ENCODE results near the gene MAST3. TPM values are rescaled to one million over a fixed set of nuclear protein-coding genes. Genes with fewer than 3 reads are reported as not detected.

MAST3 gene
- 9.6 TPM for total RNA-seq

DNA sequence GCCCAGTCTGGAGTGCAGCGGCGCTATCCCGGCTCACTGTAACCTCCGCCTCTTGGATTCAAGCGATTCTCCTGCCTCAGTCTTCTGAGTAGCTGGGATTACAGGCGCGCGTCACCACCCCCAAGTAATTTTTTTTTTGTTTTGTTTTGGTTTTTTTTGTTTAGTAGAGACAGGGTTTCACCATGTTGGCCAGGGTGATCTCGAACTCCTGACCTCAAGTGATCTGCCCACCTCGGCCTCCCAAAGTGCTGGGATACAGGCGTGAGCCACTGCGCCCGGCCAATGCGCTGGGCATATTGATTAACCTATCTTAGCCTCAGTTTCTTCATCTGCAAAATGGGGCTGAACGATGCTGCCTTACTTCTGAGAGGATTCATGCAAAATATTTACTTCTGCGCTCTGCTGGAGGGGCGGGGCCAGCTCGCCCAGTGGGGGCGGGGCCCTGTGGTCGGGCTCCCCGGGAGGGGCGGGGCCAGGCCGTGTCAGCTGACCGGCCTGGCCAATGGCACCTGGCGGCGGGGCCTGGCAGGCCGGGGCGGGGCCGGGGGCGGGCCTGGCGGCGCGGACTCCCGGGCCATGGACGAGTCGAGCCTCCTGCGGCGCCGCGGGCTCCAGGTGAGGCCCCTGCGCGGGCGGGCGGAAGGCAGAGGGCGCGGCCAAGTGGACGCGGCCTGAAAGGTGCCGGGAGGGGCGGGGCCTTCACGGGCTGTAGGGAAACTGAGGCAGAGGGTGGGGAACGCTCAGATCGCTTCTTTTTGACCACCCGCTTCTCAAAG lies at the start of gene MAST3:
Gene MAST3 (plus strand): TSS at position 562 of the 776 bp plus-strand sequence. CDS start 15 bp downstream, at position 577.
- TF ChIP-seq POLR2AphosphoS5 (IDR thresholded peaks at IDR 0.05; ENCODE audit: insufficient read depth in 1 of 2, low read depth in 1 of 2) (peak in 1 of 2 donors; percentile 17), POLR2A (IDR thresholded peaks at IDR 0.05) (no peak)
- TF ChIP-seq, protein P1, sequence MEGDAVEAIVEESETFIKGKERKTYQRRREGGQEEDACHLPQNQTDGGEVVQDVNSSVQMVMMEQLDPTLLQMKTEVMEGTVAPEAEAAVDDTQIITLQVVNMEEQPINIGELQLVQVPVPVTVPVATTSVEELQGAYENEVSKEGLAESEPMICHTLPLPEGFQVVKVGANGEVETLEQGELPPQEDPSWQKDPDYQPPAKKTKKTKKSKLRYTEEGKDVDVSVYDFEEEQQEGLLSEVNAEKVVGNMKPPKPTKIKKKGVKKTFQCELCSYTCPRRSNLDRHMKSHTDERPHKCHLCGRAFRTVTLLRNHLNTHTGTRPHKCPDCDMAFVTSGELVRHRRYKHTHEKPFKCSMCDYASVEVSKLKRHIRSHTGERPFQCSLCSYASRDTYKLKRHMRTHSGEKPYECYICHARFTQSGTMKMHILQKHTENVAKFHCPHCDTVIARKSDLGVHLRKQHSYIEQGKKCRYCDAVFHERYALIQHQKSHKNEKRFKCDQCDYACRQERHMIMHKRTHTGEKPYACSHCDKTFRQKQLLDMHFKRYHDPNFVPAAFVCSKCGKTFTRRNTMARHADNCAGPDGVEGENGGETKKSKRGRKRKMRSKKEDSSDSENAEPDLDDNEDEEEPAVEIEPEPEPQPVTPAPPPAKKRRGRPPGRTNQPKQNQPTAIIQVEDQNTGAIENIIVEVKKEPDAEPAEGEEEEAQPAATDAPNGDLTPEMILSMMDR (IDR thresholded peaks at IDR 0.05) = no peak
- intact Hi-C loops (cut with DNase I) = no loop called here
- Histone ChIP-seq H3K36me3 (no peaks in the 10 kb centered on the region), H3K27ac (peak within 1 kb of the TSS; percentile 42), H3K9me3 (no peaks in the 10 kb centered on the region), H3K4me3 (peak within 1 kb of the TSS; percentile 33 to 34), H3K4me1 (peaks cover 18% of the 10 kb centered on the region), H3K27me3 (no peaks in the 10 kb centered on the region)
- DNase-seq (ENCODE audit: extremely low spot score in 2 of 2) = no peak

DNA sequence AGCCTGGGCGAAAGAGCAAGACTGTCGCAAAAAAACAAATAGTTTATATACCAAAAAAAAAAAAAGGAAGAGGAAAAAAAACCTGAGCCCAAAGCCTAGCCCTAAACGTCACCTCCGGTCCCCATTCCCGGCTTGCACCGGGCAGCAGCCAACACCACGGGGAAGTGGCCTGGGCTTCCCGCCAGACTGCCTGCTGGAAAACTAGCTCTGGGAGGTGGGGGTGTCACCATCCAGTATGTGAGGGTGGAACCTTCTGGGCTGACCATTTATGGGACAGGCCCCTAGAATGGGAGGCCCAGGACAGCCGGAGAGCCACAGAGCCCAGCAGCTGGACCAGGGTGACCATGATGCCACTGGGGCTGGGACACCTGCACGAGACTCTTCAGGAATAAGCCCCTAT lies 48.2 kb upstream of the MAST3 start:
- no peak for DNase-seq (ENCODE audit: extremely low spot score in 2 of 2)
- intact Hi-C loops (cut with DNase I) = no loop called here
- H3K27me3 ChIP-seq = no peaks in the 10 kb centered on the region
- TF ChIP-seq POLR2AphosphoS5 (IDR thresholded peaks at IDR 0.05; ENCODE audit: insufficient read depth in 1 of 2, low read depth in 1 of 2) = peak; percentile 70 to 94
- TF ChIP-seq, protein P1 (IDR thresholded peaks at IDR 0.05) = no peak
- no peaks in the 10 kb centered on the region for H3K36me3 ChIP-seq
- H3K27ac ChIP-seq = peak overlapping the region; percentile 47
- H3K4me3 ChIP-seq = no peak overlapping the region
- H3K9me3 ChIP-seq = no peaks in the 10 kb centered on the region
- peaks cover 36% of the 10 kb centered on the region for H3K4me1 ChIP-seq

DNA sequence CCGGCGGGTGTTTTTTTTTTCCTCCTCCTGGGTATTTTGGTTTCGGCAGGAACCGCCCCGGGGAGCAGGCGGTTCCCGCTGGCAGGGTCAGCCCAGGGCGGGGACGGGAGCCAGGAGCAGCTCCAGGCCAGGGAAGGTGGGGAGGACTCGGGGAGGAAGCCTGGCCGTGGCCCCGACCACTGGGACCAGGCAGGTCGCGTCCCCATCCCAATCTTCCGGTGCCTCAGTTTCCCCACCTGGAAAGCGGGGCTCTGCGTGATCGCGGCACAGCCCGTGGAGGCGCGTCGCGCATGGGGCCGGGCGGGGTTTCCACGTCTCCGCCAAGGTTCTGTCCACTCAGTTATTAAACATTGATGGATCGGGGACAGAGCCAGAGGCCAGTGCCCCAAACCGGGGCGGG lies 45.7 kb upstream of the MAST3 start:
- H3K4me3 ChIP-seq = peak overlapping the region in 1 of 2 donors; percentile 10
- peaks cover 25% of the 10 kb centered on the region for H3K4me1 ChIP-seq
- no peaks in the 10 kb centered on the region for H3K36me3 ChIP-seq
- H3K9me3 ChIP-seq = no peaks in the 10 kb centered on the region
- H3K27ac ChIP-seq = peak overlapping the region; percentile 56
- intact Hi-C loops (cut with DNase I) = loop anchor here (2.0 kb wide), 1 partner anchor 105 kb away; no protein-coding TSS in a partner anchor
- H3K27me3 ChIP-seq = no peaks in the 10 kb centered on the region
- TF ChIP-seq POLR2AphosphoS5 (IDR thresholded peaks at IDR 0.05; ENCODE audit: insufficient read depth in 1 of 2, low read depth in 1 of 2) (peak in 1 of 2 donors; percentile 20), POLR2A (IDR thresholded peaks at IDR 0.05) (no peak)
- TF ChIP-seq, protein P1 (IDR thresholded peaks at IDR 0.05) = no peak
- DNase-seq (ENCODE audit: extremely low spot score in 2 of 2) = no peak

DNA sequence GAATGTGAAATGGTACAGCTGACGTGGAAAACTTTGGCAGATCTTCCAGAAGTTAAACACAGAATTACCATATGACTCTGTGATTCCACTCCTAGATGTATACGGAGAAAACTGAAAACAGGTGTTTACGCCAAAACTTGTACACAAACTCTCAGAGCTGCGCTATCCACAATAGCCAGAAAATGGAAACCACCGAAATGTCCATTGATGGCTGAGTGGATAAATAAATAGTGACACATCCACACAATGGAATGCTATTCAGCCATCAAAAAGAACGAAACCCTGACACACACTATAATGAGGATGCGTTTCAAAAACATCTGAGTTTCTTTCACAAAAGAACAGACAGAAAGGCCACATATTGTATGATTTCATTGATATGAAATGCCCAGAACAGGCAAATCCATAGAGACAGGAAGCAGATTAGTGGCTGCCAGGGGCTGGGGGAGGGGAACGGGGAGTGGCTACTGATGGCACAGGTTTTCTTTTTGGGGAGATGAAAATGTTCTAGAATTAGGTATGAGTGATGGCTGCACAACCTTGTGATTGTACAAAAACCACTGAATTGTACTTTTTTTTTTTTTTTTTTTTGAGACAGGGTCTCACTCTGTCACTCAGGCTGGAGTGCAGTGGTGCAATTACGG lies 43.9 kb upstream of the MAST3 start:
- intact Hi-C loops (cut with DNase I) = no loop called here
- Histone ChIP-seq H3K27ac (peak overlapping the region; percentile 2), H3K36me3 (no peaks in the 10 kb centered on the region), H3K9me3 (no peaks in the 10 kb centered on the region), H3K27me3 (no peaks in the 10 kb centered on the region), H3K4me1 (peaks cover 40% of the 10 kb centered on the region), H3K4me3 (no peak overlapping the region)
- DNase-seq (ENCODE audit: extremely low spot score in 2 of 2) = no peak
- no peak for TF ChIP-seq POLR2A (IDR thresholded peaks at IDR 0.05)
- TF ChIP-seq, protein P1 (IDR thresholded peaks at IDR 0.05) = no peak
- TF ChIP-seq POLR2AphosphoS5 (IDR thresholded peaks at IDR 0.05; ENCODE audit: insufficient read depth in 1 of 2, low read depth in 1 of 2) = no peak

DNA sequence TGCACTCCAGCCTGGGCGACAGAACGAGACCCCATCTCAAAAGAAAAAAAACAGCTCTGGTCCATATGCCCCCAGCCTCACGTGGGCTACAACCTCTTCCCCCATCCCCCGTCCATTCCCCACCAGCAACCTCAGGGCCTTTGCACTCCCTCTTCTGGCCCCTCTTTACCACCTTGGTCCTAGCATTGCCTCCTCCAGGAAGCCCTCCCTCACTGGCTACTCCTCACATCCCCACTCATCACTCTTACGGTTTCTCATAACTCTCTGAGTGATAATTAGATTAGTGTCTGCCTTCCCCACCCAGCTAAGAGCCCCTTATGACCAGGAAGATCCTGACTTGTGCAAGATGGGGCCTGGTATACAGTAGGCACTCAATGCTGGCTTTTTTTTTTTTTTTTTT lies 41.6 kb upstream of the MAST3 start:
- intact Hi-C loops (cut with DNase I) = no loop called here
- Histone ChIP-seq H3K9me3 (no peaks in the 10 kb centered on the region), H3K27me3 (no peaks in the 10 kb centered on the region), H3K27ac (no peak overlapping the region), H3K4me1 (peaks cover 29% of the 10 kb centered on the region), H3K4me3 (no peak overlapping the region), H3K36me3 (no peaks in the 10 kb centered on the region)
- TF ChIP-seq POLR2A (IDR thresholded peaks at IDR 0.05) (no peak), POLR2AphosphoS5 (IDR thresholded peaks at IDR 0.05; ENCODE audit: insufficient read depth in 1 of 2, low read depth in 1 of 2) (no peak)
- TF ChIP-seq, protein P1 (IDR thresholded peaks at IDR 0.05) = no peak
- no peak for DNase-seq (ENCODE audit: extremely low spot score in 2 of 2)

Measured in vagina (tissue), 2 donors.